GM23338 (cell line): Measurements from ENCODE around the gene SLC9A9. TPM values are rescaled to one million over a fixed set of nuclear protein-coding genes. Genes with fewer than 3 reads are reported as not detected.

Source experiments
- ATAC-seq: fragments of 200-7000 bp; cut with Tn5 transposase; 3 replicates; pipeline ENCODE4 v1.9.1; 2020
- DNase-seq: peaks from one replicate; pipeline ENCODE4 v3.0.0-alpha.2; 2015; ENCODE audit warnings: low spot score
- H2AFZ ChIP-seq: fragments of 200-600 bp; sonication (generic); 2 replicates; pipeline ENCODE4 v1.8.0; 2016; ENCODE audit warnings: antibody characterized with exemption, mild to moderate bottlenecking, moderate library complexity
- H3F3A ChIP-seq: fragments of 200-600 bp; sonication (generic); replicated peaks from 2 replicates; pipeline ENCODE4 v1.8.0; 2017; ENCODE audit warnings: antibody characterized with exemption, mixed run types, low read depth
- H3K27ac ChIP-seq: fragments of 200-600 bp; sonication (generic); 2 replicates; pipeline ENCODE4 v1.6.1; 2016; ENCODE audit warnings: low read depth
- H3K27me3 ChIP-seq: fragments of 200-600 bp; sonication (generic); 2 replicates; pipeline ENCODE4 v1.8.0; 2016; ENCODE audit warnings: mild to moderate bottlenecking, mixed run types, moderate library complexity; ENCODE audit not compliant: insufficient read depth
- H3K36me3 ChIP-seq: fragments of 200-600 bp; sonication (generic); 2 replicates; pipeline ENCODE4 v1.8.0; 2016; ENCODE audit warnings: mild to moderate bottlenecking; ENCODE audit not compliant: insufficient read depth
- H3K4me1 ChIP-seq: fragments of 200-600 bp; sonication (generic); 2 replicates; pipeline ENCODE4 v1.8.0; 2016; ENCODE audit warnings: mild to moderate bottlenecking, moderate library complexity; ENCODE audit not compliant: insufficient read depth
- H3K4me2 ChIP-seq: fragments of 200-600 bp; sonication (generic); 2 replicates; pipeline ENCODE4 v1.7.1; 2017; ENCODE audit warnings: mixed run types
- H3K4me3 ChIP-seq: fragments of 200-600 bp; sonication (generic); 2 replicates; pipeline ENCODE4 v1.6.1; 2016; ENCODE audit warnings: mixed run types
- H3K79me2 ChIP-seq: fragments of 200-600 bp; sonication (generic); replicated peaks from 2 replicates; pipeline ENCODE4 v1.8.0; 2017; ENCODE audit warnings: mild to moderate bottlenecking; ENCODE audit not compliant: insufficient read depth
- H3K9me2 ChIP-seq: fragments of 200-600 bp; sonication (generic); 2 replicates; pipeline ENCODE4 v1.8.0; 2017; ENCODE audit not compliant: insufficient read depth
- H4K20me1 ChIP-seq: fragments of 200-600 bp; sonication (generic); replicated peaks from 2 replicates; pipeline ENCODE4 v1.8.0; 2017; ENCODE audit warnings: mild to moderate bottlenecking; ENCODE audit not compliant: insufficient read depth
- H3K27ac Mint-ChIP-seq: 2 replicates; pipeline ENCODE4 v1.8.0; 2020; ENCODE audit warnings: inconsistent platforms, mild to moderate bottlenecking, moderate library complexity, mixed read lengths
- H3K27me3 Mint-ChIP-seq: 3 replicates; pipeline ENCODE4 v1.8.0; 2022; ENCODE audit warnings: low read depth, mild to moderate bottlenecking, moderate library complexity, mixed read lengths, inconsistent platforms; ENCODE audit not compliant: insufficient read depth, poor library complexity
- H3K36me3 Mint-ChIP-seq: 3 replicates; pipeline ENCODE4 v1.8.0; 2021; ENCODE audit warnings: low read depth, mild to moderate bottlenecking, inconsistent platforms, moderate library complexity, mixed read lengths
- H3K4me1 Mint-ChIP-seq: 3 replicates; pipeline ENCODE4 v1.8.0; 2020; ENCODE audit warnings: mild to moderate bottlenecking, inconsistent platforms, mixed read lengths
- H3K4me3 Mint-ChIP-seq: 3 replicates; pipeline ENCODE4 v1.8.0; 2021; ENCODE audit warnings: moderate library complexity, mild to moderate bottlenecking, inconsistent platforms, mixed read lengths
- H3K9me3 Mint-ChIP-seq: 3 replicates; pipeline ENCODE4 v1.8.0; 2020; ENCODE audit warnings: moderate library complexity, mild to moderate bottlenecking, inconsistent platforms, mixed read lengths
- CREB1 ChIP-seq: fragments of 250-450 bp; sonication (Bioruptor Pico); IDR thresholded peaks from 2 replicates; pipeline ENCODE4 v1.5.0; 2020; ENCODE audit warnings: low read depth, mild to moderate bottlenecking, moderate library complexity
- CTCF ChIP-seq, 2 experiments: fragments of 200-600 bp in 1 of 2; sonication (generic) in 1 of 2; conservative IDR thresholded peaks; 2 replicates each; pipeline versions ENCODE4 v1.5.1 to v1.6.1; 2016 to 2017; ENCODE audit warnings: antibody characterized with exemption in 2 of 2, low read depth in 2 of 2, mild to moderate bottlenecking in 2 of 2, moderate library complexity in 1 of 2
- ETS1 ChIP-seq: IDR thresholded peaks from 2 replicates; pipeline ENCODE4 v1.6.1; 2016; ENCODE audit warnings: antibody characterized with exemption
- EZH2 ChIP-seq: fragments of 200-600 bp; sonication (generic); IDR thresholded peaks from one replicate; pipeline ENCODE4 v1.8.0; 2017; ENCODE audit warnings: antibody characterized with exemption, mild to moderate bottlenecking, low read depth; ENCODE audit not compliant: unreplicated experiment
- EZH2phosphoT487 ChIP-seq: fragments of 200-600 bp; sonication (generic); IDR thresholded peaks from one replicate; pipeline ENCODE4 v1.8.1; 2018; ENCODE audit warnings: antibody characterized with exemption; ENCODE audit not compliant: unreplicated experiment
- JUNB ChIP-seq: IDR thresholded peaks from one replicate; pipeline ENCODE4 v1.6.1; 2016; ENCODE audit warnings: antibody characterized with exemption; ENCODE audit not compliant: unreplicated experiment
- NANOG ChIP-seq: IDR thresholded peaks from 2 replicates; pipeline ENCODE4 v1.6.1; 2016; ENCODE audit warnings: antibody characterized with exemption, borderline replicate concordance
- POLR2AphosphoS5 ChIP-seq: IDR thresholded peaks from 2 replicates; pipeline ENCODE4 v1.6.1; 2016; ENCODE audit warnings: antibody characterized with exemption, low read depth
- REST ChIP-seq: IDR thresholded peaks from one replicate; pipeline ENCODE4 v1.6.1; 2018; ENCODE audit warnings: antibody characterized with exemption; ENCODE audit not compliant: unreplicated experiment
- STAT1 ChIP-seq: IDR thresholded peaks from one replicate; pipeline ENCODE4 v1.6.1; 2016; ENCODE audit warnings: antibody characterized with exemption; ENCODE audit not compliant: unreplicated experiment
- ZNF114 ChIP-seq: fragments of 250-450 bp; sonication (Bioruptor Pico); IDR thresholded peaks from 2 replicates; pipeline ENCODE4 v1.5.0; 2020; ENCODE audit warnings: mild to moderate bottlenecking, moderate library complexity
- ZNF331 ChIP-seq: fragments of 250-450 bp; sonication (Bioruptor Pico); IDR thresholded peaks from 2 replicates; pipeline ENCODE4 v1.5.0; 2020; ENCODE audit warnings: low read depth, mild to moderate bottlenecking, moderate library complexity
- ZNF462 ChIP-seq: fragments of 250-450 bp; sonication (Bioruptor Pico); IDR thresholded peaks from 2 replicates; pipeline ENCODE4 v1.5.0; 2020; ENCODE audit warnings: mild to moderate bottlenecking, moderate library complexity
- polyA plus RNA-seq: library from polyadenylated mRNA; unstranded; fragments of >200 nt; fragmentation: Nextera tagmentation; extraction: Ambion mirVana; gene quantifications from 2 replicates; pipeline ENCODE4 v1.2.1, GENCODE V29; 2016
- total RNA-seq: library from RNA; depleted of rRNA; stranded (reverse); fragments of >200 nt; shearing (Covaris generic); gene quantifications from 2 replicates; pipeline ENCODE4 v1.2.3, GENCODE V29; 2014

The SLC9A9 gene
- total and polyA plus RNA-seq, 2 experiments from 2014 or later, result 1.3 to 1.6 TPM

GRCh38 chr3:143718463-143718862 lies 129.8 kb downstream of the SLC9A9 start:
- Histone ChIP-seq H3K36me3 (no peaks in the 10 kb centered on the region), H3K27ac (no peak overlapping the region), H3K79me2 (no peaks in the 10 kb centered on the region), H3K27me3 (no peaks in the 10 kb centered on the region), H3K4me1 (no peaks in the 10 kb centered on the region), H3K4me2 (no peak overlapping the region), H3K9me2 (peaks cover 12% of the 10 kb centered on the region), H2AFZ (no peak overlapping the region), H3K4me3 (no peak overlapping the region), H4K20me1 (no peaks in the 10 kb centered on the region), H3F3A (no peaks in the 10 kb centered on the region)
- TF ChIP-seq EZH2phosphoT487 (no peak), ZNF462 (CRISPR knock-in tag) (no peak), ZNF331 (CRISPR knock-in tag) (no peak), NANOG (no peak), CREB1 (CRISPR knock-in tag) (no peak), ZNF114 (CRISPR knock-in tag) (no peak), POLR2AphosphoS5 (no peak), JUNB (no peak), CTCF (conservative IDR thresholded peaks at IDR 0.05; ENCODE audit: low read depth in 2 of 2) (no peak), EZH2 (no peak), REST (no peak), ETS1 (no peak), STAT1 (no peak)
- Mint-ChIP-seq H3K9me3 (peaks cover 3% of the 10 kb centered on the region; the same call in 2 of the 3 replicates), H3K27me3 (peaks cover 1% of the 10 kb centered on the region), H3K4me1 (peaks cover 4% of the 10 kb centered on the region; the same call in 2 of the 3 replicates), H3K4me3 (no peak overlapping the region), H3K36me3 (no peaks in the 10 kb centered on the region), H3K27ac (no peak overlapping the region)
- ATAC-seq (peak; percentile 76), DNase-seq (peak; percentile 30)
